Measurements from ENCODE around the gene PAX2. TPM values are rescaled to one million over a fixed set of nuclear protein-coding genes. Genes with fewer than 3 reads are reported as not detected.

The PAX2 gene
- total RNA-seq, 2 experiments from 2014 or later = not detected

DNA sequence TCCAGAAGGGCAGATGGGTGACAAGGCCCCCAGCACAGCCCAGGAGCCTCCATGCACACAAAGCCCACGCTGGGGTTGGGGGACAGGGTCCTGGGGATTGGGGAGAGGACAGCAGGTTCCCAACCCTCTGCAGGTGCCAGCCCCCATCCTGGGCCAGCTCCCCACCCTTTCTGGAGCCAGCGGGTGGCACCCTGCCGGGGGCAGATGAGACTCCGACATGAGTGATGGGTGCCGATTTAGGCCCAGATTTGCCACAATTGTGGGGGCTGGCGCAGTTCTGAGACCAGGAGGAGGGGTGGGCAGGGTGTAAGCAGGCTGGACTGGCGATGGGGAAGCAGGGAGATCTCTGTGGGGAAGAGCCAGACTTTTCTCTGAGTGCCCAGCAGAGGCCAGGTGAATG lies 118.1 kb downstream of the PAX2 start:
- no peak for DNase-seq
- no peaks in the 10 kb centered on the region for H3K4me1 Mint-ChIP-seq
- no peak overlapping the region for H3K4me3 Mint-ChIP-seq
- H3K9me3 Mint-ChIP-seq = no peaks in the 10 kb centered on the region
- POLR2A ChIA-PET = no interaction called here
- CTCF ChIA-PET = no interaction called here
- H3K27me3 Mint-ChIP-seq = peaks cover 47% of the 10 kb centered on the region
- H3K36me3 Mint-ChIP-seq (ENCODE audit: low read depth) = no peaks in the 10 kb centered on the region
- no peak overlapping the region for H3K27ac Mint-ChIP-seq

DNA sequence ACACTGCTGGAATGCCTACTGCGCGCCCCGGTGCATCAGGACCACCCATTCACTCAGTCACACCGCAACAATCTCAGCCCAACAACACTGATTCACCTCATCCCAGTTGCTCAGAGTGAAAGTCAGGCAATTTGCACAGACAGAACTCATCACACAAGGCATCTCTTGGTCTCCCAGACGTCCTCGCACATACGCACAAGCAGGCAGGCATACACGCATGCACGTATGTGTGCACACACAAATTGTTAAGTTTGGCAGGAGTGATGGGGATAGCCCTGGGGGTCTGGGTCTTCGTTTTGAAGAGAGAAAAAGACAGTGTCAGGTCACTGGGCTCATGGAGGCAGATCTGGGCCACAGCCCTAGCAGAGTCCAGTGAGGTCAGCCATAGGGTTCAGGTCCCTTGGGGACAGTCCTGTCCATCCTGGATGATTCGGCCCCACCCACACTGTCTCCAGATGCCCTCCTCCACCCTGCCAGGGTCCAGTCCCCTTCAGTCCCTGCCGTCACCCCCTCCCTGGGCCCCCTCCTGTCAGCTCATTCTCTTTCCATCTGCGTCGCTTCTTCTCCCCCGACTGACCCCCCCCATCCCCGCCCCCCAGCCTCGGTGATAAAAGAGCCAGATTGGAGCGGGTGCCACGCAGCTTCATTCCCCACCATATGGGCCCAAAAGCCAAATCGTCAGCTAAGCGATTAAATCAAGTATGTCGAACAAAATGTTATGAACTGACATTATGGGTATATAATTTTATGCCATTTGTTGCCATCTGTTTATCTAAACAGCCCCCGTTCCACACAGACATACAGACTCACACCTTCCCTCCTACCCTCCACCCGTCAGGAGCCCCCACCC lies 118.9 kb downstream of the PAX2 start:
- no peak for DNase-seq
- Mint-ChIP-seq H3K9me3 (no peaks in the 10 kb centered on the region), H3K4me1 (no peaks in the 10 kb centered on the region), H3K36me3 (ENCODE audit: low read depth) (no peaks in the 10 kb centered on the region), H3K4me3 (no peak overlapping the region), H3K27me3 (peaks cover 41% of the 10 kb centered on the region), H3K27ac (no peak overlapping the region)
- ChIA-PET POLR2A (no interaction called here), CTCF (no interaction called here)

DNA sequence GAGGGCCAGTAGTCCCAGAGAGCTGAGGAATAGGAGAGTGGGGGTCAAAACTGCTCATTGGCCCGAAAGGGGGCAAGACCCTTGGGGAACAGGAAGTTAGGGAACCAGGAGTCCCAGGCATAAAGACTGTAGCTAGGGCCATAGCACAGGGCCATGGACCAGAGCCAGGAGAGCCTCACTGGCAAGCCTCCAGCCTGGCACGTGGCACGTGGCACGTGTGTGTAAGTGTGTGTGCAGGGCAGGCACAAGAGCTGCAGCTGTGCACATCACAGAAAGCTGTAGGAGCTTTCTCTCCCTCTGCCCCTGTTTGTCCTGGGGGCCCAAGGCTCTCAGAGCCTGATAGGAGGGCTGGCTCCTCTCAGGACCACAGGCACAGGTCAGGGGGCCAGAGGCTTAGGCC lies 119.6 kb downstream of the PAX2 start:
- ChIA-PET CTCF (interaction anchor here (1.0 kb wide), 1 partner anchor 10 kb away, joined by 3 read pairs; no protein-coding TSS in a partner anchor), POLR2A (no interaction called here)
- Mint-ChIP-seq H3K36me3 (ENCODE audit: low read depth) (no peaks in the 10 kb centered on the region), H3K27ac (no peak overlapping the region), H3K27me3 (peaks cover 36% of the 10 kb centered on the region), H3K4me3 (no peak overlapping the region), H3K9me3 (no peaks in the 10 kb centered on the region), H3K4me1 (no peaks in the 10 kb centered on the region)
- no peak for DNase-seq

DNA sequence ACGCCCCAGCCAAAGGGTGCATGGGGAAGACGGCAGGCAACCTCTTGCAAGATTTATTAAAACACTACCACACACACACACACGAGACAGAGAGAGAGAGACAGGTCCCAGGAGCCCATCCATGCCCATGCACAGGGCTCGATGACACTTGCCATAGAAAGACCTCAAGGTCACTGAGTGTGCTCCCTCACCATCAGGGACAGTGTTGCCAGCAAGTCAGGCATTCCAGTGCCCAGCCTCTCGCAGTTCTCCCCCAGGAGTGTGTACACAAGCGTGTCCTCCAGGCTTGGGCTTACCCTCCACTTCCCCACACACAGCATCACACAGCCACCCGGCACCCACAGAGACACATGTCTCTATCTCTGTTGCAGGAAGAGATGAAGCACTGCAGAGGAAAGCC lies 120.6 kb downstream of the PAX2 start:
- Mint-ChIP-seq H3K9me3 (no peaks in the 10 kb centered on the region), H3K27ac (no peak overlapping the region), H3K36me3 (ENCODE audit: low read depth) (no peaks in the 10 kb centered on the region), H3K4me1 (no peaks in the 10 kb centered on the region), H3K4me3 (no peak overlapping the region), H3K27me3 (peaks cover 33% of the 10 kb centered on the region)
- CTCF ChIA-PET = interaction anchor here (1.0 kb wide), 1 partner anchor 11 kb away, joined by 3 read pairs; no protein-coding TSS in a partner anchor
- POLR2A ChIA-PET = no interaction called here
- no peak for DNase-seq

DNA sequence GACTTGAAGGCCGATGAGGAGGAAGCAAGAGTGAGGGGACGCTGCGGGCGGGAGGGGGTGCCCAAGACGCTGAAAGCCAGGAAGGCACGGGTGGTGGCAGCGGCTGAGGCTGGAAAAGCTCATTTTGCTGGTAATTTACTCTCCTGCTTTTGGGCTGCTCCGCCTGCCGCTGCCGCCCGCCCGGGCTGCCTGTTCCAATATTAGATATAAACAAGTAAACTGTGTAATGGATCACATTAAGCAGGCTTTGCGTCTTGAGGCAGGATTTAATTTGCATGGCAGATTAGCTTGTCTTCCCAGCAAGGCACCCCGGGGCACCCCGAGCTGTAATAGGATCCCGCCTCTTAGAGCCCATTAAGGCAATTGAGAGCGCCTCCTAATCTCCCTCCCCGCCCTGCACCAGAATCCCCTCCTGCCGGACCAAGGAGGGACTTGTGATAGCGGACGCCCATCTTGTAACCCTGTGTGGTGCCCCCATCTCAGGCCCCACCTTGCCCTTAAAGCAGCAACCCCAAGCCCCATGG lies 121.3 kb downstream of the PAX2 start:
- Mint-ChIP-seq H3K4me3 (no peak overlapping the region), H3K36me3 (ENCODE audit: low read depth) (no peaks in the 10 kb centered on the region), H3K27me3 (peaks cover 30% of the 10 kb centered on the region), H3K27ac (no peak overlapping the region), H3K9me3 (no peaks in the 10 kb centered on the region), H3K4me1 (no peaks in the 10 kb centered on the region)
- CTCF ChIA-PET = interaction anchor here (1.2 kb wide), 1 partner anchor 12 kb away, joined by 3 read pairs; no protein-coding TSS in a partner anchor
- DNase-seq = no peak
- POLR2A ChIA-PET = no interaction called here

DNA sequence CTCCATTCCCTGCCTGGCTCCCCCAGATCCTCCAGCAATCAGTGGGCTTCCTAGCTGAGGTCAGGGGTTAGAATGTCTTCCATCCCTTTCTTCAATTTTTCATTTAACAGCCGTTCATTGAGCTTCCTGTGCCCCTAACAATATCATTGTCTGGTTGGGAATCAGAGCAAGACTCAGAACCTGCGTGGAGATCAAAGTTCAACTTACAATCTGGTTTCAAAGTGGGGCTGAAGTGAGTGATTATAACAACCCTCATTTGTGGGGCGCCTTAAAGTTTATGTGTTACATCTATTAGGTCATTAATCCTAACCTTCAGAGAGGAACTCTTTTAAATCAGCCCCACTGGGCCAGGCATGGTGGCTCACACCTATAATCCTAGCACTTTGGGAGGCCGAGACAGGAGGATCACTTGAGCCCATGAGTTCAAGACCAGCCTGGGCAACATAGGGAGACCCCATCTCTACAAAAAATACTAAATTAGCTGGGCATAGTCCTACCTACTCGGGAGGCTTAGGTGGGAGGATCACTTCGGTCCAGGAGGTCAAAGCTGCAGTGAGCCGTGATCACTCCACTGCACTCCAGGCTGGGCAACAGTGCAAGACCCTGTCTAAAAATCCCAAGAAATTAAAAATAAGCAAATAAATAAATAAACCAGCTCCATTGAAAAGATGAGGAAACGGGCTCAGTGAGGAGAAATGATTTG lies 122.0 kb downstream of the PAX2 start:
- Mint-ChIP-seq H3K9me3 (no peaks in the 10 kb centered on the region), H3K27ac (no peak overlapping the region), H3K4me3 (no peak overlapping the region), H3K4me1 (no peaks in the 10 kb centered on the region), H3K27me3 (peaks cover 24% of the 10 kb centered on the region), H3K36me3 (ENCODE audit: low read depth) (no peaks in the 10 kb centered on the region)
- POLR2A ChIA-PET = no interaction called here
- CTCF ChIA-PET = interaction anchor here (1.2 kb wide), 1 partner anchor 12 kb away, joined by 3 read pairs; no protein-coding TSS in a partner anchor
- DNase-seq = no peak

DNA sequence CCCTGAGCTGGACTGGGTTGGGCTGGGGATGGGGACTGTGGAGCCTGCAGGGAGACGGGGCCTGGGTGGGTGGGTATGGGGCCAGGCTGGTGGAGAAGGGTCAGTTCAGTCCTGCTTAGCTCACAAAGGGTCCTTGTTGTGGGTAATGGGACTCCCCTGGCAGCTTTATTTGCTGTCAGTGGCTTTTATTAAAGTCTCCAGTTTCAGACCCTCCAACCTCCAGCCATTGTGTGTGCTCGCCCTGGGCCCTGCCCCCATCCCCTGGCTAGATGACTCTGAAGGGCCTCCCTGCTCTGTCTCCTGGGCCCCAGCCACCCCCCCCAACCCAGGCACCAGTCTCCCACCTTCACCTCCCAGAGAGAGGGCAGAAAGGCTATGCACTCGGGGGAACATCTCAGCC lies 123.0 kb downstream of the PAX2 start:
- no peak for DNase-seq

DNA sequence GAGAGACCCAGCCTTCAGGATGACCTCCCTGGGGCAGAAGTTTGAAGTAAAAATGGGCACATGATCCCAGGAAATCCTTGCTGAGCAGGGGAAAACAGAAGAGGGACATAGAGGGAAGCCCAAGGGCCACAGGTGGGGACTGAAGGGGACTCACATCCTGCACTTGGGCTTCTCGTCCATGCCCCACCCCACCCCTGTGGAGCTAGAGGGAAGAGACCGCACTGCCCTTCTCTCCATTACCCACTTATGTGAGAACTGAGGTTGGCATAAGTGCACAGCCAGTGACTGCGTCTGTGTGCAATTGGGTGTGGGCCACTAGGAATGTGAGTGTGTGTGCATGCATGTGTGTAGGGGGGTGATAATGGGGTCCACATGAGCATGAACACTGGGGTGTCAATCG lies 124.0 kb downstream of the PAX2 start:
- Mint-ChIP-seq H3K4me1 (no peaks in the 10 kb centered on the region), H3K36me3 (ENCODE audit: low read depth) (no peaks in the 10 kb centered on the region), H3K27ac (no peak overlapping the region), H3K27me3 (peaks cover 19% of the 10 kb centered on the region), H3K4me3 (no peak overlapping the region), H3K9me3 (no peaks in the 10 kb centered on the region)
- POLR2A ChIA-PET = no interaction called here
- DNase-seq = no peak
- CTCF ChIA-PET = no interaction called here

More for the DNA sequence above, 123.0 kb downstream of the PAX2 start:
- Mint-ChIP-seq H3K27me3 (peaks cover 19% of the 10 kb centered on the region), H3K27ac (no peak overlapping the region), H3K4me3 (no peak overlapping the region), H3K36me3 (ENCODE audit: low read depth) (no peaks in the 10 kb centered on the region), H3K4me1 (no peaks in the 10 kb centered on the region), H3K9me3 (no peaks in the 10 kb centered on the region)
- ChIA-PET POLR2A (no interaction called here), CTCF (no interaction called here)

DNA sequence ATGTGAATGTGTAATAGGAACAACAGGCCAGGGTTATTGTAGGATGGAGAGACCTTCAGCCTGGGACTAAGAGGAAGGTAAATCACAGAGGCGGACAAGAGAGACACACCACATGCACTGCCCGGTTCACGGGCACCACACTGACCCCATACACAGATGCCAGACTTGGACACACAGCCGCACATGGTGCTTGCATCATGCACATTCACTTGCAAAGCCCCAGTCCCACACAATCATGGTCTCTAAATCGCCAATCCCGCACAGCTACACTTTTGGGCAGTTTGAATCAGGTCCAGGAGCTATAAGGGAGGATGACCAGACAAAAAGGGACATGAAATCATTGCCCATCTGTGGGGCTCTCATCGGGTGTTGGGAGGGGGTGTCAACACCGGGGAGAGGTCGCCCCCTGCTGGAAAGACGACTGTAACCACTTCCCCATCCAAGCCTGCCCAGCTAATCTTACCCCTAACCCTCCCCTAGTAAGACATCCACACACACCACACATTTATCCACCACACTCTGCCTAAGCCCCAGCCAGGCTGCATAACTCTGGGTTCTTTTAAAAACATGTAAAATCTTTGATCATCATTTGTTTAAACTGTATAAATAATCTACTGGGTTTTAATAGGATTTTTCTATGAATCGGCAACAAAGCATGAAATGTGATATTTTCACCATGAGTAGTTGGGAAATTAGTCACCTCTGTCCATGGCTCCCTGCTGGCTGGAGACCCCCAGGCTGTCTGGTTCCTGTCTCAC lies 126.8 kb downstream of the PAX2 start:
- CTCF ChIA-PET = interaction anchor here (0.5 to 2.0 kb wide), 10 partner anchors 9 to 320 kb away, joined by 3 to 8 read pairs (median 4); no protein-coding TSS in a partner anchor
- Mint-ChIP-seq H3K9me3 (no peaks in the 10 kb centered on the region), H3K27me3 (peaks cover 2% of the 10 kb centered on the region), H3K4me3 (no peak overlapping the region), H3K36me3 (ENCODE audit: low read depth) (no peaks in the 10 kb centered on the region), H3K27ac (no peak overlapping the region), H3K4me1 (no peaks in the 10 kb centered on the region)
- DNase-seq = peak; percentile 64
- POLR2A ChIA-PET = no interaction called here

DNA sequence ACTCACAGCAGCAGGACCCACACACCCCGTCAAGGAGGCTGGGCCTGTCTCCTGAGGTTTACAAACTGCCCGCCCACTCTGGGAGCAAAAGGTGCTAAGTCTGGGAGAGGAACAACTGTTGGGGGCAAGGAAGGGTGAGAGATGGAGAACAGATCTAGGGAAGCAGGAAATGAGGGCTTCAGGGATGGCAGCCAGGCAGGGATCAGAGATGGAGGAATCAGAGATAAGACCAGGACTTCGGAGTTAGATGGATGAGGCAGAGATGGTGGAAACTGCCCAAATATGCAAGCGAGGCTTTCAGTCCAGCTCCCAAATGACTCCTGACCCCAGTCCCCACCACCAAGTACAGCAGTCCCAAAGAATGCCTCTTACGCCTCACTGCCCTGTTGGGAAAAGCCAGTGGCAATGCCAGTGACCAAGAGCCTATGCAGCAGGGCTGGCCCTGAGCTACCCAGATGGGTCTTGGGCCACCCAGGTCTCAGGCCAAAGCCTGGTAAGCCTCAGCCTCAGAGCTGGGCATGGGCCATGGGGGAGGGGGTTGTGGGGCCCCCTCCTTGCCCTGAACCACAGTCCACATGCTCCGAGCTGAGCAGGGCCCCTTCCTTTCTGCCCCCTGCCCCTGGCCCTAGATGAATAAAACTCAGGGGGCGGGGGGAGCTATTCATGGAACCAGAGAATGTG lies 127.9 kb downstream of the PAX2 start:
- ChIA-PET POLR2A (no interaction called here), CTCF (interaction anchor here (1.1 to 2.0 kb wide), 4 partner anchors 20 to 321 kb away, joined by 3 to 8 read pairs (median 5); no protein-coding TSS in a partner anchor)
- H3K9me3 Mint-ChIP-seq = no peaks in the 10 kb centered on the region

DNA sequence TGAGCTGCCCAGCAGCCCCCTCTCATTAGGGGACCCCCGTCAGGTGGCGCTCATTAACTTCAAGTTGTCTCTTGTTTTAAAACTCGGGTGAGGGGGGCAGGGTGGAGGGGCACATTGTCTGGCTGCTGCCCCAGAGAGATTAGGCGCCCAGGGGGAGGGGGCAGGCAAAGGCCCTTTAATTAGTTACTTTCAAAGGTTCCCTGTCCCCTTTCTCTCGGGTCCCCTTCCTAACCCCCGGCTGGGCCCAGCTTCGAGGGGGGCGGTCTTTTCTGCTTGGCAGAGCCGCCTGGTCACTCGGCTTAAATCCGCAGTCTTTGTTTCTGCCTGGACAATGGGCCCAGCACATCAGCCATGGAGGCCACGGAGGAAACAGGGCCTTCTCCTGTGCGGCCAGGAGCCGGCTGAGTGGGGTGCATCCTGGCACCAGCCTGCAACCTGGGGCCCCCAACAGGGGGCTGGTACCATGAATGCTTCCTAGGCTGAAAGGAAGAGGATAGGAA lies 128.5 kb downstream of the PAX2 start:
- POLR2A ChIA-PET = no interaction called here
- CTCF ChIA-PET = interaction anchor here (0.6 kb wide), 1 partner anchor 1548 kb away, joined by 3 read pairs; no protein-coding TSS in a partner anchor
- no peaks in the 10 kb centered on the region for H3K36me3 Mint-ChIP-seq (ENCODE audit: low read depth)
- H3K9me3 Mint-ChIP-seq = no peaks in the 10 kb centered on the region
- no peaks in the 10 kb centered on the region for H3K27me3 Mint-ChIP-seq
- no peaks in the 10 kb centered on the region for H3K4me1 Mint-ChIP-seq
- H3K4me3 Mint-ChIP-seq = no peak overlapping the region
- H3K27ac Mint-ChIP-seq = no peak overlapping the region
- DNase-seq = no peak

More for the DNA sequence above, 127.9 kb downstream of the PAX2 start:
- no peaks in the 10 kb centered on the region for H3K36me3 Mint-ChIP-seq (ENCODE audit: low read depth)
- no peaks in the 10 kb centered on the region for H3K27me3 Mint-ChIP-seq
- H3K4me1 Mint-ChIP-seq = no peaks in the 10 kb centered on the region
- no peak overlapping the region for H3K27ac Mint-ChIP-seq
- DNase-seq = no peak
- H3K4me3 Mint-ChIP-seq = no peak overlapping the region

Measured in activated CD4-positive, alpha-beta T cell treated with anti-CD3 and anti-CD28 coated beads, Interleukin-2, amount 10 ng/mL, durations not matched to agents 7 days and 5 days (primary cell).